GM23338 (cell line): ENCODE results near the gene HIVEP3. TPM values are rescaled to one million over a fixed set of nuclear protein-coding genes. Genes with fewer than 3 reads are reported as not detected.

Experiments used
- ATAC-seq: fragments of 200-7000 bp; cut with Tn5 transposase; 3 replicates; pipeline ENCODE4 v1.9.1; 2020
- DNase-seq: peaks from one replicate; pipeline ENCODE4 v3.0.0-alpha.2; 2015; ENCODE audit warnings: low spot score
- H2AFZ ChIP-seq: fragments of 200-600 bp; sonication (generic); 2 replicates; pipeline ENCODE4 v1.8.0; 2016; ENCODE audit warnings: antibody characterized with exemption, mild to moderate bottlenecking, moderate library complexity
- H3F3A ChIP-seq: fragments of 200-600 bp; sonication (generic); replicated peaks from 2 replicates; pipeline ENCODE4 v1.8.0; 2017; ENCODE audit warnings: antibody characterized with exemption, mixed run types, low read depth
- H3K27ac ChIP-seq: fragments of 200-600 bp; sonication (generic); 2 replicates; pipeline ENCODE4 v1.6.1; 2016; ENCODE audit warnings: low read depth
- H3K27me3 ChIP-seq: fragments of 200-600 bp; sonication (generic); 2 replicates; pipeline ENCODE4 v1.8.0; 2016; ENCODE audit warnings: mild to moderate bottlenecking, mixed run types, moderate library complexity; ENCODE audit not compliant: insufficient read depth
- H3K36me3 ChIP-seq: fragments of 200-600 bp; sonication (generic); 2 replicates; pipeline ENCODE4 v1.8.0; 2016; ENCODE audit warnings: mild to moderate bottlenecking; ENCODE audit not compliant: insufficient read depth
- H3K4me1 ChIP-seq: fragments of 200-600 bp; sonication (generic); 2 replicates; pipeline ENCODE4 v1.8.0; 2016; ENCODE audit warnings: mild to moderate bottlenecking, moderate library complexity; ENCODE audit not compliant: insufficient read depth
- H3K4me2 ChIP-seq: fragments of 200-600 bp; sonication (generic); 2 replicates; pipeline ENCODE4 v1.7.1; 2017; ENCODE audit warnings: mixed run types
- H3K4me3 ChIP-seq: fragments of 200-600 bp; sonication (generic); 2 replicates; pipeline ENCODE4 v1.6.1; 2016; ENCODE audit warnings: mixed run types
- H3K79me2 ChIP-seq: fragments of 200-600 bp; sonication (generic); replicated peaks from 2 replicates; pipeline ENCODE4 v1.8.0; 2017; ENCODE audit warnings: mild to moderate bottlenecking; ENCODE audit not compliant: insufficient read depth
- H3K9me2 ChIP-seq: fragments of 200-600 bp; sonication (generic); 2 replicates; pipeline ENCODE4 v1.8.0; 2017; ENCODE audit not compliant: insufficient read depth
- H4K20me1 ChIP-seq: fragments of 200-600 bp; sonication (generic); replicated peaks from 2 replicates; pipeline ENCODE4 v1.8.0; 2017; ENCODE audit warnings: mild to moderate bottlenecking; ENCODE audit not compliant: insufficient read depth
- H3K27ac Mint-ChIP-seq: 2 replicates; pipeline ENCODE4 v1.8.0; 2020; ENCODE audit warnings: inconsistent platforms, mild to moderate bottlenecking, moderate library complexity, mixed read lengths
- H3K27me3 Mint-ChIP-seq: 3 replicates; pipeline ENCODE4 v1.8.0; 2022; ENCODE audit warnings: low read depth, mild to moderate bottlenecking, moderate library complexity, mixed read lengths, inconsistent platforms; ENCODE audit not compliant: insufficient read depth, poor library complexity
- H3K36me3 Mint-ChIP-seq: 3 replicates; pipeline ENCODE4 v1.8.0; 2021; ENCODE audit warnings: low read depth, mild to moderate bottlenecking, inconsistent platforms, moderate library complexity, mixed read lengths
- H3K4me1 Mint-ChIP-seq: 3 replicates; pipeline ENCODE4 v1.8.0; 2020; ENCODE audit warnings: mild to moderate bottlenecking, inconsistent platforms, mixed read lengths
- H3K4me3 Mint-ChIP-seq: 3 replicates; pipeline ENCODE4 v1.8.0; 2021; ENCODE audit warnings: moderate library complexity, mild to moderate bottlenecking, inconsistent platforms, mixed read lengths
- H3K9me3 Mint-ChIP-seq: 3 replicates; pipeline ENCODE4 v1.8.0; 2020; ENCODE audit warnings: moderate library complexity, mild to moderate bottlenecking, inconsistent platforms, mixed read lengths
- EZH2 ChIP-seq: fragments of 200-600 bp; sonication (generic); IDR thresholded peaks from one replicate; pipeline ENCODE4 v1.8.0; 2017; ENCODE audit warnings: antibody characterized with exemption, mild to moderate bottlenecking, low read depth; ENCODE audit not compliant: unreplicated experiment
- EZH2phosphoT487 ChIP-seq: fragments of 200-600 bp; sonication (generic); IDR thresholded peaks from one replicate; pipeline ENCODE4 v1.8.1; 2018; ENCODE audit warnings: antibody characterized with exemption; ENCODE audit not compliant: unreplicated experiment
- NANOG ChIP-seq: IDR thresholded peaks from 2 replicates; pipeline ENCODE4 v1.6.1; 2016; ENCODE audit warnings: antibody characterized with exemption, borderline replicate concordance
- ZNF462 ChIP-seq: fragments of 250-450 bp; sonication (Bioruptor Pico); IDR thresholded peaks from 2 replicates; pipeline ENCODE4 v1.5.0; 2020; ENCODE audit warnings: mild to moderate bottlenecking, moderate library complexity
- polyA plus RNA-seq: library from polyadenylated mRNA; unstranded; fragments of >200 nt; fragmentation: Nextera tagmentation; extraction: Ambion mirVana; gene quantifications from 2 replicates; pipeline ENCODE4 v1.2.1, GENCODE V29; 2016
- total RNA-seq: library from RNA; depleted of rRNA; stranded (reverse); fragments of >200 nt; shearing (Covaris generic); gene quantifications from 2 replicates; pipeline ENCODE4 v1.2.3, GENCODE V29; 2014
- TF ChIP-seq, protein P1 (sequence below), 2 experiments: fragments of 200-600 bp in 1 of 2; sonication (generic) in 1 of 2; conservative IDR thresholded peaks; 2 replicates each; pipeline versions ENCODE4 v1.5.1 to v1.6.1; 2016 to 2017; ENCODE audit warnings: antibody characterized with exemption in 2 of 2, low read depth in 2 of 2, mild to moderate bottlenecking in 2 of 2, moderate library complexity in 1 of 2
- TF ChIP-seq, protein P2 (sequence below): IDR thresholded peaks from one replicate; pipeline ENCODE4 v1.6.1; 2018; ENCODE audit warnings: antibody characterized with exemption; ENCODE audit not compliant: unreplicated experiment

HIVEP3 gene
- total and polyA plus RNA-seq, 2 experiments from 2014 or later: 0.14 to 0.24 TPM

DNA sequence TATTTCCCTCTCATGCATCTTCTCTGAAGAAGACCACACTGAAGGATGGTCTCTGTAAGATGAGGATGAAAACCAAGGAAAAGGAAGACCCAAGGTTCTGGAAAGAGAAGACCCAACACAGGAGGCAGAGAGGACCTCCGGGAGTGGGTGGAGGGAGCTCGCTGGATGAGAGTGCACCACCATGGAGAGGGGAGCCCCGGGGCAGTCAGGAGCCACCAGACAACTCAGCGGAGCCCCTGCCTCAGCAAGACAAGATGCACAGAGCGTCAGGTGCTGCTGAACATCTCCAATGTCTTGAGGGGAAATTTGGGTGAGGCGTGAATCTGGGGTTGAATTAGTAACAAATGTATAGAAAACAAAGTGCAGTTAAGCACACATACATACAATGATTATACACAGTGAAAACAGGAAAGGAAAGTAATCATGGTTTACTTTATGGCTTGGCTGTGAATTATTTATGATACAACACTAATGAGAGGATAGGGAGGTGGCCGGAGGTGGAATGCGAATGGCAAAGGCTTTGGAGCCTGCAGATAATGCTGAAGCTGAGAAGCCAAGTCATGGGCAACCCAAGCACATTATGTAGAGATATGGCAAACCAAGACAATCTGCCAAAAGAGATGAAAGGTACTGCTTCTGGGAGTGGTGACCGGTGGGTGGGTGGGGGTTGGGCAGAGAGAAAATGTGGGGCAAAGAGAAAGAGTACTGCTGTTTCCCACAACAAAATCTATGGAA lies 353.8 kb downstream of the HIVEP3 start:
- DNase-seq (no peak), ATAC-seq (no peak)
- no peaks in the 10 kb centered on the region; the same call in 2 of the 3 replicates for H3K36me3 Mint-ChIP-seq
- TF ChIP-seq NANOG (no peak), EZH2phosphoT487 (no peak)
- TF ChIP-seq, protein P1, sequence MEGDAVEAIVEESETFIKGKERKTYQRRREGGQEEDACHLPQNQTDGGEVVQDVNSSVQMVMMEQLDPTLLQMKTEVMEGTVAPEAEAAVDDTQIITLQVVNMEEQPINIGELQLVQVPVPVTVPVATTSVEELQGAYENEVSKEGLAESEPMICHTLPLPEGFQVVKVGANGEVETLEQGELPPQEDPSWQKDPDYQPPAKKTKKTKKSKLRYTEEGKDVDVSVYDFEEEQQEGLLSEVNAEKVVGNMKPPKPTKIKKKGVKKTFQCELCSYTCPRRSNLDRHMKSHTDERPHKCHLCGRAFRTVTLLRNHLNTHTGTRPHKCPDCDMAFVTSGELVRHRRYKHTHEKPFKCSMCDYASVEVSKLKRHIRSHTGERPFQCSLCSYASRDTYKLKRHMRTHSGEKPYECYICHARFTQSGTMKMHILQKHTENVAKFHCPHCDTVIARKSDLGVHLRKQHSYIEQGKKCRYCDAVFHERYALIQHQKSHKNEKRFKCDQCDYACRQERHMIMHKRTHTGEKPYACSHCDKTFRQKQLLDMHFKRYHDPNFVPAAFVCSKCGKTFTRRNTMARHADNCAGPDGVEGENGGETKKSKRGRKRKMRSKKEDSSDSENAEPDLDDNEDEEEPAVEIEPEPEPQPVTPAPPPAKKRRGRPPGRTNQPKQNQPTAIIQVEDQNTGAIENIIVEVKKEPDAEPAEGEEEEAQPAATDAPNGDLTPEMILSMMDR (conservative IDR thresholded peaks at IDR 0.05; ENCODE audit: low read depth in 2 of 2): no peak
- Histone ChIP-seq H3K4me2 (no peak overlapping the region), H3K4me3 (no peak overlapping the region), H3K27me3 (no peaks in the 10 kb centered on the region), H3K79me2 (no peaks in the 10 kb centered on the region), H3K9me2 (no peaks in the 10 kb centered on the region), H3K4me1 (no peaks in the 10 kb centered on the region), H3F3A (no peaks in the 10 kb centered on the region), H4K20me1 (no peaks in the 10 kb centered on the region), H2AFZ (no peak overlapping the region), H3K36me3 (no peaks in the 10 kb centered on the region), H3K27ac (no peak overlapping the region)
- H3K27me3 Mint-ChIP-seq: peaks cover 7% of the 10 kb centered on the region
- H3K4me3 Mint-ChIP-seq: no peak overlapping the region
- H3K4me1 Mint-ChIP-seq: peaks cover 3% of the 10 kb centered on the region; the same call in 1 of the 3 replicates
- H3K27ac Mint-ChIP-seq: no peak overlapping the region
- H3K9me3 Mint-ChIP-seq: no peaks in the 10 kb centered on the region

DNA sequence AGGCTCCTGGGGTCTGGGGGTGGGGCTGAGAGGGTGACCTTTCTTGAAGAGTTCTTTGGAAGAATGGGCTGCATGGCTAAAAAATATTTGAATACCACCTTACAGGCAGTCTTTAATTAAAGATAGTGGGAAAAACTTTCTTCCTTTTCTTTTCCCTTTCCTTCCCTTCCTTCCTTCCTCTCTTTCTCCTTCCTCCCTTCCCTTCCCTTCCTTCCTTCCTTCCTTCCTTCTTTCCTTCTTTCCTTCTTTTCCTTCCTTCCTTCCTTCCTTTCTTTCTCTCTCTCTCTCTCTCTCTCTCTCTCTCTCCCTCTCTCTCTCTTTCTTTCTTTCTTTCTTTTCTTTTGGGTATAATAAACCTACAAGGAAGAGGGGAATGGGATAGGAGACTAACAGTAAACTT lies 356.4 kb downstream of the HIVEP3 start:
- DNase-seq: no peak
- no peaks in the 10 kb centered on the region for H3K36me3 Mint-ChIP-seq
- Histone ChIP-seq H3K4me1 (no peaks in the 10 kb centered on the region), H3K9me2 (no peaks in the 10 kb centered on the region), H4K20me1 (no peaks in the 10 kb centered on the region), H3K27ac (no peak overlapping the region), H3K79me2 (no peaks in the 10 kb centered on the region), H3K36me3 (no peaks in the 10 kb centered on the region), H3K4me2 (no peak overlapping the region), H3K4me3 (no peak overlapping the region), H2AFZ (no peak overlapping the region), H3F3A (no peaks in the 10 kb centered on the region), H3K27me3 (no peaks in the 10 kb centered on the region)
- peaks cover 9% of the 10 kb centered on the region for H3K27me3 Mint-ChIP-seq
- H3K4me3 Mint-ChIP-seq: no peak overlapping the region
- H3K27ac Mint-ChIP-seq: no peak overlapping the region
- no peak for ATAC-seq
- H3K4me1 Mint-ChIP-seq: peaks cover 3% of the 10 kb centered on the region; the same call in 1 of the 3 replicates
- no peaks in the 10 kb centered on the region for H3K9me3 Mint-ChIP-seq
- TF ChIP-seq ZNF462 (CRISPR knock-in tag) (no peak), EZH2 (no peak)
- TF ChIP-seq, protein P1 (conservative IDR thresholded peaks at IDR 0.05; ENCODE audit: low read depth in 2 of 2): no peak
- TF ChIP-seq, protein P2, sequence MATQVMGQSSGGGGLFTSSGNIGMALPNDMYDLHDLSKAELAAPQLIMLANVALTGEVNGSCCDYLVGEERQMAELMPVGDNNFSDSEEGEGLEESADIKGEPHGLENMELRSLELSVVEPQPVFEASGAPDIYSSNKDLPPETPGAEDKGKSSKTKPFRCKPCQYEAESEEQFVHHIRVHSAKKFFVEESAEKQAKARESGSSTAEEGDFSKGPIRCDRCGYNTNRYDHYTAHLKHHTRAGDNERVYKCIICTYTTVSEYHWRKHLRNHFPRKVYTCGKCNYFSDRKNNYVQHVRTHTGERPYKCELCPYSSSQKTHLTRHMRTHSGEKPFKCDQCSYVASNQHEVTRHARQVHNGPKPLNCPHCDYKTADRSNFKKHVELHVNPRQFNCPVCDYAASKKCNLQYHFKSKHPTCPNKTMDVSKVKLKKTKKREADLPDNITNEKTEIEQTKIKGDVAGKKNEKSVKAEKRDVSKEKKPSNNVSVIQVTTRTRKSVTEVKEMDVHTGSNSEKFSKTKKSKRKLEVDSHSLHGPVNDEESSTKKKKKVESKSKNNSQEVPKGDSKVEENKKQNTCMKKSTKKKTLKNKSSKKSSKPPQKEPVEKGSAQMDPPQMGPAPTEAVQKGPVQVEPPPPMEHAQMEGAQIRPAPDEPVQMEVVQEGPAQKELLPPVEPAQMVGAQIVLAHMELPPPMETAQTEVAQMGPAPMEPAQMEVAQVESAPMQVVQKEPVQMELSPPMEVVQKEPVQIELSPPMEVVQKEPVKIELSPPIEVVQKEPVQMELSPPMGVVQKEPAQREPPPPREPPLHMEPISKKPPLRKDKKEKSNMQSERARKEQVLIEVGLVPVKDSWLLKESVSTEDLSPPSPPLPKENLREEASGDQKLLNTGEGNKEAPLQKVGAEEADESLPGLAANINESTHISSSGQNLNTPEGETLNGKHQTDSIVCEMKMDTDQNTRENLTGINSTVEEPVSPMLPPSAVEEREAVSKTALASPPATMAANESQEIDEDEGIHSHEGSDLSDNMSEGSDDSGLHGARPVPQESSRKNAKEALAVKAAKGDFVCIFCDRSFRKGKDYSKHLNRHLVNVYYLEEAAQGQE: no peak
